ENCODE measurements around the gene ADAMTS13.

Gene ADAMTS13

DNA sequence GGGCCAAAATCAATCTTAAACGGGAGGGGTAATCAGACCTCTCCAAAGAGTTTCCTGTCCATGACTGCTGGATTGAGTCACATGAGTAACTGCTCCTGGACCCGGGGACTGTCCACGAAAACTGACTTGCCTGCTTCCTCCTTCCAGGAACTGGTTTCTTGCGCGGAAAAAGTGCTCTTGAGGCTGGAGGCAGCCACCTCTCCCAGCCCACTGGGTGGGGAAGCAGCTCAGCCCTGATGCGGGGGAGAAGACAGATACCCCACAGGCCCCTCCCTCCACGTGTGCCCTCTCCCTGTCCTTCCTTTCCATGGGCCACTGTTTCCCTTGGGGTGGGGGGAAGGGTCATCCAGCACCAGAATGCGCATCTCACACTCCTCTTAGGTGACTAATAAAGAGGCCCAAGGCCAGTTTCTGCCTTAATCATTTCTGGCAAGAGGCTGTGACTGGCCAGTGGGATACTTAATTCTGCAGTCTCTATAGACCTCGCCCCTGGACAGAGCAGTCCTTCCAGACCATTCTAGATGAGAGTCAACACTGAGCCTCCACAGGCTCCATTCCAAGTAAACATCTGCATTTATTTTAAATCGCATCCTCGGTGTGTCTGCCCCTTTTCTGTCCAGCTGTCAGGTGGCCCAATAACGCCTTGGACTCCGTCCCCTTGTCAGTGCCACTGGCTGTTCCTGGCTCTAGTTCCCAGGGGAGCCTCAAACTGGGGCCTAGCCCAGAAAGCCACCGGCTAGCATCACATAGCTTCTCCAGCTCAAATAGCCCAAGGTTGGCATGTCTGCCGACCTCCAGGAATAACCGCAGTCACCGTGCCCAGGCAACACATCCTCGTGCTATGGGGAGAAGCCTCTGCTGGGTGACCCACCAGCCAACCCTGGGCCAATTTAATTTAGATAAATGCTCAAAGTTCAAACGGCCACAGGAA is 16.4 kb upstream of the ADAMTS13 start:
- H3K4me3 ChIP-seq (ENCODE audit: low read depth, low read length, poor library complexity, severe bottlenecking), result no peak overlapping the region
- no peaks in the 10 kb centered on the region for H4K20me1 ChIP-seq (ENCODE audit: insufficient read depth, low read length)
- no peaks in the 10 kb centered on the region for H3K79me2 ChIP-seq (ENCODE audit: insufficient read depth, low read length)
- H3K27me3 ChIP-seq (ENCODE audit: insufficient read depth, low read length), result no peaks in the 10 kb centered on the region
- no peak overlapping the region for H2AFZ ChIP-seq (ENCODE audit: low read length)
- peaks cover 68% of the 10 kb centered on the region for H3K36me3 ChIP-seq (ENCODE audit: insufficient read depth, low read length)
- H3K9ac ChIP-seq (ENCODE audit: low read length), result no peak overlapping the region
- no peaks in the 10 kb centered on the region for H3K9me3 ChIP-seq (ENCODE audit: low read length)
- no peak for TF ChIP-seq EZH2 (IDR thresholded peaks at IDR 0.05; ENCODE audit: borderline replicate concordance, low read length)
- TF ChIP-seq, protein P1, sequence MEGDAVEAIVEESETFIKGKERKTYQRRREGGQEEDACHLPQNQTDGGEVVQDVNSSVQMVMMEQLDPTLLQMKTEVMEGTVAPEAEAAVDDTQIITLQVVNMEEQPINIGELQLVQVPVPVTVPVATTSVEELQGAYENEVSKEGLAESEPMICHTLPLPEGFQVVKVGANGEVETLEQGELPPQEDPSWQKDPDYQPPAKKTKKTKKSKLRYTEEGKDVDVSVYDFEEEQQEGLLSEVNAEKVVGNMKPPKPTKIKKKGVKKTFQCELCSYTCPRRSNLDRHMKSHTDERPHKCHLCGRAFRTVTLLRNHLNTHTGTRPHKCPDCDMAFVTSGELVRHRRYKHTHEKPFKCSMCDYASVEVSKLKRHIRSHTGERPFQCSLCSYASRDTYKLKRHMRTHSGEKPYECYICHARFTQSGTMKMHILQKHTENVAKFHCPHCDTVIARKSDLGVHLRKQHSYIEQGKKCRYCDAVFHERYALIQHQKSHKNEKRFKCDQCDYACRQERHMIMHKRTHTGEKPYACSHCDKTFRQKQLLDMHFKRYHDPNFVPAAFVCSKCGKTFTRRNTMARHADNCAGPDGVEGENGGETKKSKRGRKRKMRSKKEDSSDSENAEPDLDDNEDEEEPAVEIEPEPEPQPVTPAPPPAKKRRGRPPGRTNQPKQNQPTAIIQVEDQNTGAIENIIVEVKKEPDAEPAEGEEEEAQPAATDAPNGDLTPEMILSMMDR (IDR thresholded peaks at IDR 0.05; ENCODE audit: low read length), result no peak
- no peaks in the 10 kb centered on the region for H3F3A ChIP-seq (ENCODE audit: insufficient read depth, low read length)
- no peaks in the 10 kb centered on the region for H3K4me1 ChIP-seq (ENCODE audit: insufficient read depth, low read length, severe bottlenecking)
- H3K9me2 ChIP-seq (ENCODE audit: low read depth, low read length), result no peaks in the 10 kb centered on the region
- H3K4me2 ChIP-seq (ENCODE audit: low read length), result no peak overlapping the region
- H3K27ac ChIP-seq (ENCODE audit: low read depth, low read length, poor library complexity, severe bottlenecking), result no peak overlapping the region

DNA sequence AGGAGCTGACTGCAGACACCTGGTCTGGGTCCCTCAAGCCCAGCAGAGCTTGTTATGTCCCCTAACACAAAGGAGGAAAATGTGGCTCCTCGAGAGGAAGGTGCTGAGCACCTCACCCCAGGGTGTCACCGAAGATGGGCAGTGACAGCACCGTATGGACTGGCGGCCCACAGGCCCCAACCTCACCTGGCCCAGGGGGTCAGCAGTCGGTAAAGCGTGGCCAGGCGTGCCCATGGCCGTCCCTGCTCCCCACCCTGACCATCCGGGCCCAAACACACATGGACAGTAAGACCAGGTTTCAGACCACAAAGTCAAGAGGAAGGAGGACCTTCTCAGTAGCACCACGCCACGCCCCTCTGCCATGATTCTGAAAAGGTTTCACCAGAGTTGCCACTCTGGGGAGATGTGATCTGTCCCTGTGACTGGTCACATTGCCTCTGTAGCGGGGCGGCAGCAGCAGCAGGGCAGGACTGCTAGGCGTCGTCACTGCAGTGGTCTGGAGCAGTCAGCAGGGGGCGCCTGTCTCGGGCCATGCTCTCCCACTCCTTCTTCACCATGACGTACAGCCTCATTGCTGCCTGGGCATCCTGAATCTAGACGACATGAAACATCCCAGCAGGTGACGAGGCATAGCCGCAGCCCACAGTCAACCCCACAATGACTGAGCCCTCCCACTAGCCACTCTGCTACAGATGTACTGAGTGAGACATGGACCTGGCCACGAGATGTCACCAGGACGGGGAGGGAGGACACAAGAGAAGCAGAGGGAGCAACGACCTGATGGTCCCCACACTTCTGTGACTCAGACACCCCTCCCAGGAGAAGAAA is 15.5 kb upstream of the ADAMTS13 start:
- Histone ChIP-seq H3K9me2 (ENCODE audit: low read depth, low read length) (no peaks in the 10 kb centered on the region), H3K9ac (ENCODE audit: low read length) (no peak overlapping the region), H3K9me3 (ENCODE audit: low read length) (no peaks in the 10 kb centered on the region), H2AFZ (ENCODE audit: low read length) (no peak overlapping the region), H3K27me3 (ENCODE audit: insufficient read depth, low read length) (no peaks in the 10 kb centered on the region), H3K27ac (ENCODE audit: low read depth, low read length, poor library complexity, severe bottlenecking) (no peak overlapping the region), H3K36me3 (ENCODE audit: insufficient read depth, low read length) (peaks cover 75% of the 10 kb centered on the region), H3F3A (ENCODE audit: insufficient read depth, low read length) (no peaks in the 10 kb centered on the region), H3K79me2 (ENCODE audit: insufficient read depth, low read length) (no peaks in the 10 kb centered on the region), H3K4me1 (ENCODE audit: insufficient read depth, low read length, severe bottlenecking) (no peaks in the 10 kb centered on the region), H3K4me3 (ENCODE audit: low read depth, low read length, poor library complexity, severe bottlenecking) (no peak overlapping the region), H4K20me1 (ENCODE audit: insufficient read depth, low read length) (no peaks in the 10 kb centered on the region), H3K4me2 (ENCODE audit: low read length) (no peak overlapping the region)
- TF ChIP-seq, protein P1 (IDR thresholded peaks at IDR 0.05; ENCODE audit: low read length), result peak; percentile 86
- TF ChIP-seq EZH2 (IDR thresholded peaks at IDR 0.05; ENCODE audit: borderline replicate concordance, low read length), result no peak

DNA sequence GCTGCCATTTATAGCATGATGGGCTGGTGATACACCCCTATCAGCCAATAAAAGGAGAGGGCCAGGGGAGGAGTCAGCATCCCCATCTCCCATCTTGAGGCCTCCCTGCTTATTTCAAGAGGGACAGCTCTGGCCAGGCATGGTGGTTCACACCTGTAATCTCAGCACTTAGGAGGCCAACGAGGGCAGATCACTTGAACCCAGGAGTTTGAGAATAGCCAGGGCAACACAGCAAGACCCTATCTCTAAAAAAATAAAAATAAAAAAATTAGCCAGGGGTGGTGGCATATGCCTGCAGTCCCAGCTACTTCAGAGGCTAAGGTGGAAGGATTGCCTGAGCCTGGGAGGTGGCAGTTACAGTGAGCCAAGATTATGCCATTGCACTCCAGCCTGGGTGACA is 14.1 kb upstream of the ADAMTS13 start:
- Histone ChIP-seq H3K79me2 (ENCODE audit: insufficient read depth, low read length) (no peaks in the 10 kb centered on the region), H3K4me1 (ENCODE audit: insufficient read depth, low read length, severe bottlenecking) (no peaks in the 10 kb centered on the region), H3K9me2 (ENCODE audit: low read depth, low read length) (no peaks in the 10 kb centered on the region), H4K20me1 (ENCODE audit: insufficient read depth, low read length) (no peaks in the 10 kb centered on the region), H3K4me2 (ENCODE audit: low read length) (no peak overlapping the region), H3K27me3 (ENCODE audit: insufficient read depth, low read length) (no peaks in the 10 kb centered on the region), H2AFZ (ENCODE audit: low read length) (no peak overlapping the region), H3K9ac (ENCODE audit: low read length) (no peak overlapping the region), H3K4me3 (ENCODE audit: low read depth, low read length, poor library complexity, severe bottlenecking) (no peak overlapping the region), H3K27ac (ENCODE audit: low read depth, low read length, poor library complexity, severe bottlenecking) (no peak overlapping the region), H3K9me3 (ENCODE audit: low read length) (no peaks in the 10 kb centered on the region), H3K36me3 (ENCODE audit: insufficient read depth, low read length) (peaks cover 84% of the 10 kb centered on the region), H3F3A (ENCODE audit: insufficient read depth, low read length) (no peaks in the 10 kb centered on the region)
- TF ChIP-seq, protein P1 (IDR thresholded peaks at IDR 0.05; ENCODE audit: low read length), result no peak
- no peak for TF ChIP-seq EZH2 (IDR thresholded peaks at IDR 0.05; ENCODE audit: borderline replicate concordance, low read length)
